RKO (cell line): ENCODE data around the gene SLC43A3.
"Not testable (repeated sequence)": the region's sequence is repeated elsewhere in the genome, so short reads cannot be mapped to it uniquely, and the experiment has no call there.

Source experiments
- DNase-seq: peaks from one replicate; pipeline ENCODE4 v3.0.0-alpha.2; 2016; ENCODE audit warnings: low spot score

The SLC43A3 gene

GRCh38 chr11:57405271-57405860 is 21.6 kb downstream of the SLC43A3 start:
- no peak for DNase-seq

GRCh38 chr11:57403802-57404147 is 23.1 kb downstream of the SLC43A3 start:
- no peak for DNase-seq

DNA sequence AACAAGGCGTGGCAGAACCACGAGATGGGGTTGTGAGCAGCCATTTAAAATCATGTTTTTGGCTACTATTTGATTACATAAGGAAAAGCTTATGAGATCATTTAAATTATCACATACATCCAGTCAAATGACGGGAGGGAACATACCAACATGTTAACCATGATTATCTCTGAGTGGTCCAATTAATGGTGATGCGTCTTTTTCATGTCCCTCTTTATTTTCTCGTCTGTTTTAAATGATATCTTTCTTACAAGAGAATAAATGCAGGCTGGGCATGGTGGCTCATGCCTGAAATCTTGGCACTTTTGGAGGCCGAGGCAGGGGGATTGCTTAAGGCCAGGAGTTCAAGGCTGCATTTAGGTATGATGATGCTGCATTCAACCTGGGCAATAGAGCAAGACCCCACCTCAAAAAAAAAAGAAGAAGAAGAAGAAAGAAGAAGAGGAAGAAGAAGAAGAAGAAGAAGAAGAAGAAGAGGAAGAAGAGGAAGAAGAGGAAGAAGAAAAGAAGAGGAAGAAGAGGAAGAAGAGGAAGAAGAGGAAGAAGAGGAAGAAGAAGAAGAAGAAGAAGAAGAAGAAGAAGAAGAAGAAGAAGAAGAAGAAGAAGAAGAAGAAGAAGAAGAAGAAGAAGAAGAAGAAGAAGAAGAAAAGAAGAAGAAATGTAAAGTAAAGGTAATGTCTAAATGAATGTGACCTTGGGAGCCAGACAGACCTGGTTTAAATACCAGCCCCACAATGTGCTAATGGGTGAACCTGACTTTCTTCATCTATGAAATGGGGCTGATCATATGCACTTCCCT is 23.7 kb downstream of the SLC43A3 start:
- DNase-seq: not testable (repeated sequence)

DNA sequence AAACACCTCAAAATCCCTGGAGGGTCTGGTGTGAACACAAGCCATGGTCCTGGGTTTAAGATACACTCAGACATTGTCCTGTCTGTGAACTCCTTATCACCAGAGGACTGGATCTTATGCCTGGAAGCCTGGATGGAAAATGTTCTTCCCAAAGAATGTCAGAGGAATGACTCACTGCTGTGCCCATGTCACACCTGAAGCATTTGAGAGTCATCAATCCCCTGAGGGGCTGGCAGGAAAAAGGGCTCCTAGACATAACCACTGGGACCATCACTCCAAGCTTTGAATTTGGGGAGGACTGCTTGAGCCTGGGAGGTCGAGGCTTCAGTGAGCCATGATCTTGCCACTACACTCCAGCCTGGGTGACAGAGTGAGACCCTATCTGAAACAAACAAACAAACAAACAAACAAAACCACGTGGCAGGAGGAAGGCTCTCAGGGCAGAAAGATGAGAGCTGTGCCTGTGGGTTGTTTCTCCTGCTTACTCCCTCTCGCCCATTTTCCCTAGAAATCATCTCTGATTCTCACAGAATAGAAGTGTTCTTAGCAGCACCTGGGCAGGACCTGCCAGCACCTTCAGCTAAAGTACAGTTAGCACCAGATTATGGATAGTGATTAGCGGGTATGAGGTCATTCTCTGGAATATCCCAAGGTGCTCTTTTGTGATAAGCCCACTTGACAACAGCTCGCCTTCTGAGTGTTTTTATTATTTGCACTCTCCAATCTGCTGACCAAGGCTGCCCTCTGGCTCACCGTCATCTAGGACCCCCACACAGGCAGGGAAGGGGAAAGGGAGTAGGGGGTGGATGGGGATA is 24.5 kb downstream of the SLC43A3 start:
- DNase-seq: no peak

DNA sequence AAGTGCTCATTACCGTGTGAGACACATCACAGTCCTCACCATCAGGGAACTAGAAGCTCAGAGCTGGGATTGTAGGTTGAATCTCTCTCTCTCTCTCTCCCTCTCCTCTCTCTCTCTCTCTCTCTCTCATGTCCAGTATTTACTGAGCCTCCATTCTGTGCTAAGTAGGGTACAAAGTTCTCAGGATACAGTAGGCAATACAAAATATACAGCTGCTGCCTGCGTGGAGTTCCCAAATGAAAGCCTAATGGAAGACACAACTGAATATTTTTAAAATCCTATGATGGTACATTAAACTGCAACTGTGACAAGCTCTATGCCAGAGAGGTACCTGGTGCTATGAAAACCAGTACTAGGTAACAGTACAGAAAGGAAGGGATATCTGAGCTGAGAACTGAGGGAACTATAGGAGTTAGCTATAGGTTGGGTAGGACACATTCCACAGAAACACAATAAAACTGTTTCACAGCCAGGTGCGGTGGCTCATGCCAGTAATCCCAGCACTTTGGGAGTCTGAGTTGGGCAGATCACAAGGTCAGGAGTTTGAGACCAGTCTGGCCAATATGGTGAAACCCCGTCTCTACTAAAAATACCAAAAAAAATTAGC is 26.8 kb downstream of the SLC43A3 start:
- DNase-seq: no peak

- DNase-seq: peak; percentile 52
Measured at GRCh38 chr11:57399221-57399620, 27.7 kb downstream of the SLC43A3 start.

GRCh38 chr11:57397394-57397990 is 29.4 kb downstream of the SLC43A3 start:
- no peak for DNase-seq

DNA sequence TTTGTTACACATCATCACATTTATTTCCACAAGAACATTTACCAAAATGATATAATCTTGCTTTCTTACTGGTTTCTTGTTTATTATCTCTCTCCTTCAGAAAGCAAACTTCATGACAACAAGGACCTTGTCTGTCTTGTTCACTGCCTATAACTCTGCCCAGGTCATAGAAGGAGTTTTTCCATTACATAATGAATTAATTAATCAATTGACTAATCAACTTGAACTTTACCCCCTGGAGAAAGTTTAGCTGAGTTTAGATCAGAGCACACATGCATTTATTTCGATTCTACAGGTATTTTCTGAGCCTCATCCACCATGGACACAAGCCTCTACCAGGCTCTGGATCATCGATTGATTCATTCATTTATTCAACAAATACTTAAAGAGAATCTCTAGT is 30.2 kb downstream of the SLC43A3 start:
- DNase-seq: no peak

GRCh38 chr11:57395905-57396623 is 30.9 kb downstream of the SLC43A3 start:
- DNase-seq: no peak

DNA sequence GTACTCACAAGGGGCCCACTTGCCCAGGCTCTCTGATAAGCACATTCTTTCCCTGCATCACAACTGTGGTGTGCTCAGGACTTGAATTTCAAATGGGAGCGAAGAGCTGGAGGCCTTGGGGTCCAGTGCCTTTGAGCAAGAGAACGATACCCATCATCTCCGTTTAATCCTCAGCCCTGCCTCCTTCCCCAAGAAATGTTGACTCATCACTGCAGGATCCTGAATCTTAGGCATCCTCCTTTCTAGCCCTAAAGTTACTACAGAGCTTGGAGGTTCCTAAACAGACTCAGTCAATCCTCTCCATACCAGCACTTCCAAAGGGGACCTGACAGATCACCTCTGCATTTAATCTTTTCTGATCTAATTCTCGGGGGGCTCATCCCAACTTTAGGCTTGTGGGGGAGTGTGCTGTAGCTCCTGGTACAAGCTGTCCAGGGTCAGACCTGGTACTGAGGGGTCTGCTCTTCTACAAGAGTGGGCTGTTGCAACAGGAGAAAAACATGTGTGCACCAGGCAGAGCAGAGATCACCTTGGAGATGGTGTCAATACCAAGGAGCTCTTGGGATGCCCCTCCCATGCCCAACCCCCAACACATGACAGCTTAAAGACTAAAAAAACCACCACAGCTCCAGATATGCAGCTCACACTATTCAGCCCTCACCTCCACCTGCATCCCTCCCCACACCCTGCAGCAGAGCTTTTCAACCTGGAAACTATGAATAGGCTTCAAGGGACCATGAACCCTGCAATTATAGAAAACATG is 32.5 kb downstream of the SLC43A3 start:
- no peak for DNase-seq

GRCh38 chr11:57392763-57393105 is 34.2 kb downstream of the SLC43A3 start:
- DNase-seq: no peak

DNA sequence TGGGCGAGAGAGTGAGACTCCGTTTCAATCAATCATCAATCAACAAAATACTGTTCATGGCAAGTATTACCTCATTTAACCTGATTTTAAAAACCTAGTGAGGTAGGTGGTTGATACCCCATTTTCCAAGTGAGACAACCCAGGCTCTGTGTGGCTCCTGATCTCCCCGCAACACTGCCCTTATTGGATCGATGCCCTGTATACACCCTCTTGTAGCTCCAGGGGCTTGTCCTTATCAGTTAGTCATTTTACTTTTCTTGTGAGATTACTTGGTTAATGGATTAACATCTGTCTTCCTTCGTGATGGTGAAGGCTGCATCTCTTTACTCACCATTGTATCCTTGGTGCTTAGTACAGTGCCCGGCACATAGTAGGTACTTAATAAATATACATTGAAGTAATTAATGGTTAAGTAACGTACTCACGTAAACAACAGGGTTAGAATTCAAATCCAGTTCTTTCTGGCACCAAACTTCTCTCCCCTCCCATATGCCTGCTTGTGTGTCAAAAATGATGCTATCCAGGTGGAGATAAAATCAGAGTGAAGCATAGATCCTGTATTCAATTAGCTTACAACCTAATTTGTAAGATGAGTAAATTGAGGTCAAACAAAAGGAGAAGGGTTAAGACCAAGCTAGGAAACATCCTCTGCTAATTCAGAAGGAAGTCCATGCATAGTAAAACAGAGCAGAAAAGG is 34.7 kb downstream of the SLC43A3 start:
- no peak for DNase-seq

DNA sequence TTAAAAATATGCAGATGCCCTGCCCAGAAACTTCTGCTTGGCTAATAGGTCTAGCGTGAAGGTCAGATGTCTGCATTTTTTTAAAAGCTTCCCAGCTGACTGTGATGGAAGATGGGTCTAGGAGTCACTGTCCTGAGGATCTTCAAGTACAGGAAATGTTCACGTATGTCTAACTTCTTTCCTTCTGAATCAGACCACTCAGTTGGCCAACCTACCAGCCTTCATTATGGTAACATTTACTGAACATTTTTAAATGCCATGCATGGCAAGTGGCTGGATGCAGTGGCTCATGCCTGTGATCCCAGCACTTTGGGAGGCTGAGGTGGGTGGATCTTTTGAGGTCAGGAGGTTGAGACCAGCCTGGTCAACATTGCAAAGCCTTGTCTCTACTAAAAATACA is 35.4 kb downstream of the SLC43A3 start:
- no peak for DNase-seq

DNA sequence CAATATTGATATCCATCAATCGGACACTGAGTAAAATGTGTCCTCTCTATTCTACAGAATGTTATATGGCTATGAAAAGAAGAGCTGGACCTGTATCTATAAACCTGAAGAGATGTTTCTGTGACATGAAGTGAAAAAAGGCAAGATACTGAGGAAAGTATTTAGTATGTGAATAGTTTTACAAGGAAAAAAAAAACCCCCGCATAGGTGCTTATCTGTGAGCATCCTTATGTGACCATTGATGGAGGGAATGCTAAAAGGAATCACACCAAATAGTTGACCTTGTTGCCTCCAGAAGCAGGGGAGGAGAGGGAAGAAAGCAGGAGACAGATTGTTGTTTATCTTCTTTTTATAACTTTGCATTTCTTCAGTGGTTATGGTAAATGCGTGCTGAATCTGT is 35.8 kb downstream of the SLC43A3 start:
- no peak for DNase-seq

DNA sequence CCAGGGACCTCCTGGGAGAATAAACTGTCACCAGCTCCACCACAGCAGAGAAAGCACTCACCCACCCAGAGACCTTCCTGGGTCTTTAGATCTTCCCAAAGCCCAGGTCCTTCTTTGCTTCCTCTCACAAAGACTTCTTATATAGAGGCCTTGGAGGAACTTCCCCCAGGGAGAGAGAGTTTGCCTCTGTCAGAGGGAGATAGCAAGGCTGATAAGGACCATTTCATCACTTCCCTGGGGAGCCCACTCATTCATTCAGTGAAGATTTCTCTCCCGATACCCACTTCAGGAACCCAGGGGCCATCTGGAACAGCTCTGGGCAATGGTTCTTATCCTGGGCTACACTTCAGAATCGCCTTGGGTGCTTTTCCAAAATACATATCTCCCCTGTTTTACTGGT is 36.4 kb downstream of the SLC43A3 start, which contains the start of gene PRG2:
Gene PRG2, minus strand, starts transcription at position 116 of the 400 bp plus-strand sequence. CDS start 706 bp downstream, outside the sequence.
- DNase-seq: no peak

- no peak for DNase-seq
Measured at GRCh38 chr11:57387289-57388030, 39.5 kb downstream of the SLC43A3 start.

DNA sequence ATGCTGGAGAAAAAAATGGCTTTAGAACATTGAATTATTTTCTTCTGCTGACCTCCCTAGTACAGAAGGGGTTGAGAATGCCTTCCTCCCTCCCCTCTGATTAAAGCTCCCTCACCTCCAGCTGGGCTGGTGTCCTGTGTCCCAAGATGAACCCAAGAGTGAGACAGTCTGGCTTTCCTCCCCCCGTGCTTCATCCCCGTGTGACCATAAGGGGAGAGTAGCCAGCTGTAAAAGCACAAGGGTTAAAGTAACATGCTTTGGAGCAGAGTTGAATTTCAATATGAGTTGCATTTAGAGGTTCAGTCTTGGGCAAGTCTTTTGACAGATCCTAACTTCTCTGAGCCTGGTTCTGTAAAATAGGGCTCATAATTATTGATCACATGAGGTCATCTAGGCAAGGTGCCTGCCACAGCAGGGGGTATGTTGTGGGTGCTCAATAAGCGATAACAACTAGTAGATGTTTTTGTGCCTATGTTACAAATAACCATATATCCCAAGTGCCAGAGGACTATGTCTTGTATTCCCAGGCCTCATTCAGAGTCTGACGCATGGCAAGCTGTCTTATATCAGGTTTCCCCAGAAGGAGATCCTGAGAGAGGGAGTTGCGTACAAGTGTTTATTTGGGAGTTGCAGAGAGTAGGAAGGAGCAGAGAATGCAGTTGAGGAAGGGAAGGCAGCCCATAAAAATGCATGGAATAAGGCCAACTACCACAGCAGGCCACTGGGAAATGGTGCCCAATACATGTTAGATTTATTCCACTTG is 40.6 kb downstream of the SLC43A3 start:
- no peak for DNase-seq

- DNase-seq: no peak
Measured at GRCh38 chr11:57380975-57381374, 45.9 kb downstream of the SLC43A3 start, which contains the start of gene PRG3. PRG3 (minus strand) TSS chr11:57381150; CDS start chr11:57380708, 442 bp downstream.
